ENCODE measurements around the gene BSN.
"Not testable (repeated sequence)": the region's sequence is repeated elsewhere in the genome, so short reads cannot be mapped to it uniquely, and the experiment has no call there.

BSN gene

DNA sequence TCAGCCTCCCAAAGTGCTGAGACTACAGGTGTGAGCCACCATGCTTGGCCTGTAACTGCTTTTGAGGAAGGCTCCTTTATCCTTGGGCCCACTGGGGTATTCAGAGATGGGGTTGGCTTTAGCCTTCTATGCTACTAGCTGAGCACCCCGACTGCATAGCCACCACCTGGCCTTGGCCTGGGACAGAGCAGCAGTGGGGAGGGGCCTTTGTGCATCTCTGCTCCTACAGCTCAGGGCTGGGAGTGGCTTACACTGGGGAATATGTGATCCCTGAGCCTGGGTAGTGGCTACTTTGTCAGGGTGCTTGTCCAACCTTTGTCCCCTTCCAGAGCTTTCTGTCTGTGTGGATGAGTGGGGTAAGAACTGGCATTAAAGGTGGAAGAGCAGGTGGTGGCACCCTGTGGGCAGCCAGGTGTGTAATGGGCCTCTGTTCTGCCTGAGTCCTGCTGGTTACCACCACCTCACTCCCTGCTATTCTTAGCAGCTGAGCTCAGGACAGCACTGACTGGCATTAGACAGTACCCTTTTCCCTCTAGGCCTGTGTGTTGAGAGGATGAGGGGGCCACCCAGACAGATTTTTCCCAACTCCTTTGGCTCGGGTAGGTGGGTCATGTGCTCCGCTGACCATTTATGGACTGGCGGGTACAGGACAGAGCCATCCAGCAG is 141.2 kb downstream of the BSN start:
- DNase-seq (ENCODE audit: low spot score) = not testable (repeated sequence)

DNA sequence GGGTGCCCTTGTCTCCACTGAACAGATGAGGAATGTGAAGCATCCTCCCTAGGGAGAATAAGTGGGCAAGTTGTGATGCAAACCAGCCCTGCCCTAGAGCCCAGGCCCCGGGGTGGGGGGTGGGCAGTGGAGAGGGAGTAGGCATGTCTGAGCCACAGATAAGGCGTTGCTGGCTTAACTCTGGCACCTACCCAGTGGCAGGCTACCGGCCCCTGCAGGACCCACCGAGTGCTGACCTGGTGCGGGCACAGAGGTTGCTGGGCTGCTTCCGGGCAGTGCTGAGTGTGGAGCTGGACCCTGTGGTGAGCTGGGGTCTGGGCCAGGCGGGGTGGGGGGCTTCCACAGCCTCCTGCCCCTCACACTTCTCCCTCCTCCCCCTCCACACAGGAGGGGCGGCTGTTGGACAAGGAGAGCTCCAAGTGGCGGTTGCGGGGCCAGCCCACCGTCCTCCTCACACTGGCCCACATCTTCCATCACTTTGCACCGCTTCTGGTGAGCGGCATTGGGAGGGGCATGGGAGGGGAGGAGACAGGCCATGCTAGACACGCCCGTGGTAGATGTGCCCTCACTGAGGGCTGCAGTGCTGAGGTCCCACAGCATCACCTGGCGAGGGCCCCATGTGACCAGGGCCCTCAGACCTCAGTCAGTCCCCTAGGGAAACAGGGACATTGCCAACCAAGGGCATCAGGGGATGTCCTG is 145.2 kb downstream of the BSN start:
- DNase-seq (ENCODE audit: low spot score) = no peak

DNA sequence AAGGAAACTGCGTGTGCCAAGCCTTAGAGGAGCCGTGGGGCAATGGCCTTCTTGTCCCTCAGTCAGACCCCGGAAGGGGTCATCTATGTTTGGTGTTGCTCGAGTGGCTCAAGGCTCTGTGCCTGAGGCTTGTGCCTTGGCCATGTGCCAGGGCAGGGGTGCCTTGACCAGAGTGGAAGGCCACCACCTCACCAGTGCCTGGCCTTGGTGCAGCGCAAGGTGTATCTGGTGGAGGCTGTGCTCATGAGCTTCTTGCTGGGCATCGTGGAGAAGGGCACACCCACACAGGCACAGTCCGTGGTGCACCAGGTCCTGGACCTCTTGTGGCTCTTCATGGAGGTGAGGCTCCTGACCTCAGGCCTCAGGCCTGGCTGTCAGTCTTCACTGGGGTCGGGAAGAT is 145.7 kb downstream of the BSN start:
- DNase-seq (ENCODE audit: low spot score) = no peak

DNA sequence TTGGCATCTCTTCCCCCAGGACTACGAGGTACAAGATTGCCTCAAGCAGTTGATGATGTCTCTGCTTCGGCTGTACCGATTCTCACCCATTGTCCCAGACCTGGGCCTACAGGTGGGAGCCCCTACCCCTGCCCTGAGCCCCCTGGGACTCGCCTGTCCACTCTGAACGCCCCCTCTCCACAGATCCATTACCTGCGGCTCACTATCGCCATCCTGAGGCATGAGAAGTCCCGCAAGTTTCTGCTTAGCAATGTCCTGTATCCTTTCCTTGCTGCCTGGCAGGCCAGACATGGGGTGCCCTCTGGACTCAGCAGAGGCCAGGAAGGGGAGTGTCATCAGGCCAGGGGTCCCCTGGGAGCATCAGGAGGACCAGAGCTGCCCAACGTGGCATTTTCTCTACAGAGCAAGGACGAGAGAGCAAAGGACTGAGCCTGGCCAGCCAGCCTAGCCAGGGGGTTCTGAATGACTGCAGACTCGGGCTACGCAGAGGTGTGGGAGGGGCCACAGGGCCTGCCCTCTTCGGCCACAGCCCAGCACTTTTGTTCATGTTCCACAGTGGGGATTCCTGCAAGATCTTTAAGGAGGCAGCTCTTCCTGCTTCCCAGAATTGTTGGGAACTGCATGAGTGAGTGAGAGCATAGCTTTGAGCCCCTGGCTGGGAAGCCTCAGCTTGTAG is 146.3 kb downstream of the BSN start:
- DNase-seq (ENCODE audit: low spot score) = no peak

DNA sequence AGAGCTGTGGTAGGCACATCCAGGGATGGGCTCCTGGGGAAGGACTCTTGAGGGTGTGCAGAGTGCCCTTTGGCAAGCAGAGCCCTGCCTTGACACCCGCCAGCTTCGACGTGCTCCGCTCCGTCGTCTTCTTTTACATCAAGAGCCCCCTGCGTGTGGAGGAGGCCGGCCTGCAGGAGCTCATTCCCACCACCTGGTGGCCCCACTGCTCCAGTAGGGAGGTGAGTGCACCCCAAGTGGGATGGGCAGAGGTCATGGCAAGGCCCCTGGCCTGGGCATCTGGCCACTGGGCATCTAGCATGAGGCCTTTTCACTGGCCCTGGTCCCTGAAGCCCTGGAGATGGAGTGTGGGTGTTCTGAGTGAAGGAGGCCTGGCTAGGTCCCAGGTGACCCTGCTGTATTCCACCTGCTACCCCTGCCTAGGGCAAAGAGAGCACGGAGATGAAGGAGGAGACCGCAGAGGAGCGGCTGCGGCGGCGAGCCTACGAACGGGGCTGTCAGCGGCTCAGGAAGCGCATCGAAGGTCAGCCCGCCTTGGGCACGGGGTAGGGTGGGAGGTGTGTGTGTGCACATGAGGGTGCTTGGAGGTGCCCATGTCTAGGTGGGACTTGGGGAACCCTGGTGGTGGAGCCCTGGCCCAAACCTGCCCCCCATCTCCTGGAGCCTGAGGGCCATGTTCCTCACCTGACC is 147.3 kb downstream of the BSN start:
- no peak for DNase-seq (ENCODE audit: low spot score)

DNA sequence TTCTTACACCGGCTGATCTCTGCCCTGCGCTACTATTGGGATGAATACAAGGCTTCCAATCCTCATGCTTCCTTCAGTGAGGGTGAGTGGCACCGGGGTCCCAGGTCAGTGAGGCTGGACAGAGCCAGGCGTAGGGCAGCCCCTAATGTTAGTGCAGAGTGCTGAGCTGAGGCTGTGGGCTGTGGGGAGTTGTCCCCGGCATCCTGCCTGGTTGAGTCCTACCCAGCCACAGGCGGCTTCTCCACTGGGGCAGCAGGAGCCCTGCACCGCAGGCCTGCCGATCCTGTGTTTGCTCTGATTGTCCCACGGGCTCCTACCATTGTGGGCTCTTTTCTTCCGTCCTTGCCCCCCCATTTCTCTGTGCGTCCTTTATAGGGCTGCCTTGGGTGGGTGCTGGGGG is 148.4 kb downstream of the BSN start:
- DNase-seq (ENCODE audit: low spot score) = no peak

DNA sequence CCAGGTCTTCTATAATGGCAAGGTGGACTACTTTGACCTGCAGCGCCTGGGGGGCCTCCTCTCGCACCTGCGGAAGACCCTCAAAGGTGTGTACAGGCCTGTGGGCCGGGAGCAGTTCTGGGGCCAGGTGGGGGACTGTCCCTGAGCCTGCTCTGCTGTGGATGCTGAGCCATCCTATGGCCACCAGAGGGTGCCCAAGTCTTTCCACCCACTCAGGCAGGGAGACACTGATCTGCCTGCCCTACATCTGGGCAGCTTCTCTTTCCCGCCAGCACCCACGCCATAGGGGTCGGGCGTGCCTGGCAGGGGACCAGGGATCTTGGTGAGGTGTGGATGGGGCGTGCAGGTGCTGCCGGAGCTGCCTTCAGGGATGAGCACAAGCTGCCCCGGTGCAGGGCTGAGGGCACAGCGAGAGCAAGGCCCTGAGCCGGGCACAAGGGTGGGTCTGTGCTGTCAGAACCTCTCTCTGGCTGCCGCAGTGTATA is 149.2 kb downstream of the BSN start:
- DNase-seq (ENCODE audit: low spot score) = peak; percentile 53

DNA sequence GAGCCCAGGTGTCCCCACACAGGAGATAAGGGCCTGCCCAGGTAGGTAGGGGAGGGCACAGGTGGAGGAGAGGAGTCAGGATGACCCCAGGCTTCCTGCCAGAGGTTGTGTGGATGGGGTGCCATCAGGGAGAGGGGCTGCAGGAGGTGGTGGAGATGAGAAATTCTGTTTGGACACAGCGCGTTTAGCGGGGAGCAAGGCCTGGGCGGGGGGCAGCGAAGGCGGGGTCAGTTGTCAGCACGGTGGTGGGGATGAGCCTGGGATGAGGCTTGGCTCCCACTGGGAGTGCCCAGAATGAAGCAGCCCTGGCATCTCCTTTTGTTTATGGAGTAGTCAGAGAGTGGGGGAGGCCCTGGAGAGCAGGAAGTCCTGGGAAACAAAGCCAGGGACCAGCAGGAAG is 149.7 kb downstream of the BSN start:
- DNase-seq (ENCODE audit: low spot score) = no peak

DNA sequence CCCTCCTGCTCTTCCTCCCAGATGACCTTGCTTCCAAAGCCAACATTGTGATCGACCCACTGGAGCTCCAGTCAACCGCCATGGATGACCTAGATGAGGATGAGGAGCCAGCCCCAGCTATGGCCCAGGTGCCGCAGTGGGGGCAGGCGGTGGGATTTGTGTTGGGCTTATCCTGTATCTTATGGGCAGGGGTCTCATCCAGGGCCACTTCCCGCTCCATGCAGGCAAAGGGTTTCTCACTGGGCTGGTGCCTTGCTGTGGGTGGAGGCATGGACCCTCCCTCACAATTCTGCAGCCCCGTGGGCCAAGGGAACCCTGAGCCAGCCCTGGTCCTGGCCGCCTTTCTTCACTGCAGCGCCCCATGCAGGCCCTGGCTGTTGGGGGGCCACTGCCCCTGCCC is 150.4 kb downstream of the BSN start:
- DNase-seq (ENCODE audit: low spot score) = no peak

DNA sequence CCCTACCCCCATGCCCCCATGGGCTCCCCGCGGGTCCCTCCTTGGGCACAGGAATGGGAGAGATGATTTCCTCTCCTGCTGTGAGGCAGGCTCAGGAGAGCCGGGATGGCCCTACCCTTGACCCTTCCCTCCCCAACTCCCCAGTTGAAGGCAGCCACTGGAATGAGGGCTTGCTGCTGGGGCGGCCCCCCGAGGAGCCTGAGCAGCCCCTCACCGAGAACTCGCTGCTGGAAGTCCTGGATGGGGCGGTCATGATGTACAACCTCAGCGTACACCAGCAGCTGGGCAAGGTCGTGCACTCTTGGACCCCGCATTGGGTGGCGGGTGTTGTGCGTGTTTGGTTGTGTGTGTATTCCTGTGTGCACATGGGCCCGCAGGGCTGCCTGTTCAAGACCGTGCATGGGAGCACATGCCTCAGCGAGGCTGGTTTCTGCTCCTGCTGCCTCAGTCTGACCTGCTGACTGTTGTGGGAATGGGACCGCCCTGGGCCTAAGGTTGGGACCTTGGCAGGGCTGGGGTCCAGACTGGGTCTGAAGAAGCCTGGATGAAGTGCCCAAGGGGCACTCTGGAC is 151.2 kb downstream of the BSN start:
- no peak for DNase-seq (ENCODE audit: low spot score)

DNA sequence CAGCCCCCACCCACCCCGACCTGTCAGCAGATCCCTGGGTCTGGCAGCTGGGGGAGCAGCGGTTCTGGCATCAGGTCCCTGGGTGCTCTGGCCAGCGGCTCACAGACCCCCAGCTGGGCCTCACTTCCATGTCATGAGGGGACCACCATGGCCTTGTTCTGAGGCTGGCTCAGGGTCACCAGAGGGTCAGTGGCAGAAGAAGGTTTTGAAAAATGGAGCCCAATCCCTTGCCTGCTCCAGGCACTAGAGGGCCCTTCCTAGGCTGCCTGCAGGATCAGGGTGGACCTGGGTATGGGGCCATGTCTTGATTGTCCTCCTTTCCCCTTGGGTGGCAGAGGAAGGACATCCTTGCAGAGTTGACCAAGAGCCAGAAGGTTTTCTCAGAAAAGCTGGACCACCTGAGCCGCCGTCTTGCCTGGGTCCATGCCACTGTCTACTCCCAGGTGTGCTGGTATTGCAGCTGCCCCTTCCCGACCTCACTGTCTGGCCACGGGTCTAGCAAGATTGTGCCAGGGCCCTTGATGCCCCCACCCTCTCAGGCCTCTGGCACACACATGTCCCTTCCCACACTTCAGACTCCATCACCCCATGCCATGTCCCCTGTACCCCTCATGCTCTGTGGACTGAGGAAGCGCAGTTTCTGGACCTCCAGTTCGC is 152.3 kb downstream of the BSN start:
- DNase-seq (ENCODE audit: low spot score) = no peak

DNA sequence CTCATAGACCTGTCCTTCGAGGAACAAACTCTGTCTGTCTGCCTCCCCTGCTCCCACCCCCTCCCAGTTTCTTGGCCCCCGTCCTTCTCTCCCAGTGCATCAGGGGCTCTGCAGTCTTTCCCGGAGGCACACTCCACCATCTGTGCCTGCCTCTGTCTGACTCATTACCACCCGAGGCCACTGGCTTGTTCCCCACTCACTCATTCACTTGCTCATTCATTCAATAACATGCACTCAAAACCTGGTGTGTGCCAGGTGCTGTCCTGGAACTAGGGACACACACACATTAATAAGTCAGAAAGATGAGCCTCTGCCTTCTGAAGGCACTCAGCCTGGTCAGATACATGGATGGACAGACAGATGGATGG is 152.8 kb downstream of the BSN start:
- DNase-seq (ENCODE audit: low spot score) = no peak

DNA sequence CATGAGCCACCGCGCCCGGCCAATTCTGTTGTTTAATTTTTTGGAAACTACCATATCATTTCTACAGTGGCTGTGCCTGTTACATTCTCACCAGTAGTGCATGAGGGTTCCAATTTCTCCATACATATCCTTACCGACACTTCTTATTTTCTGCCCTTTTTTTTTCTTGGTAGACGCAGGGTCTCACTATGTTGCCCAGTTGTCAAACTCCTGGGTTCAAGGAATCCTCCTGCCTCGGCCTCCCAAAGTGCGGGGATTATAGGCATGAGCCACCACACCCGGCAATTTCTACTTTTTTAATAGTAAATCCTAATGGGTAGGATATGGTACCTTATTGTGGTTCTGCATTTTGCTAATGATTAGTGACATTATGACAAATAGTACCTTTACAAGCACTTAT is 155.6 kb downstream of the BSN start:
- DNase-seq (ENCODE audit: low spot score) = no peak

DNA sequence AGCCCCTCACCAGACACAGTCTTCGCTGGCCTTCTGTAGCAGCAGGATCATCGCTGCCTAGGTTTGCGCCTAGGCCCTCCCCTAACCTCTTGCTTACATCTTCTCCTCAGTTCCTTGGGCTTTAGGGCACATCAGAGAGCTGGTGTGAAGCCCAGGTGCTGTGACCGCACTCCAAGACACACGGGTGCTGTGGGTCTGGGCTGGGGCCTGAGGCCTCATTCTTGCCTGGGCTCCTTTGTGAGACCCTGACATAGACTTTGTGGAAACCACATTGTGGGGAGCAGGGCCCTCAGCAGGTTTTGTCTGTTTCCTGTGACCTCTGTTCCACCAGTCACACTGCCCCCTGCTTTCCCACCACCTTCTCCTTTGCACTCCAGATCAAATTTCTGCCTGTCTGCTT is 157.2 kb downstream of the BSN start:
- DNase-seq (ENCODE audit: low spot score) = no peak

DNA sequence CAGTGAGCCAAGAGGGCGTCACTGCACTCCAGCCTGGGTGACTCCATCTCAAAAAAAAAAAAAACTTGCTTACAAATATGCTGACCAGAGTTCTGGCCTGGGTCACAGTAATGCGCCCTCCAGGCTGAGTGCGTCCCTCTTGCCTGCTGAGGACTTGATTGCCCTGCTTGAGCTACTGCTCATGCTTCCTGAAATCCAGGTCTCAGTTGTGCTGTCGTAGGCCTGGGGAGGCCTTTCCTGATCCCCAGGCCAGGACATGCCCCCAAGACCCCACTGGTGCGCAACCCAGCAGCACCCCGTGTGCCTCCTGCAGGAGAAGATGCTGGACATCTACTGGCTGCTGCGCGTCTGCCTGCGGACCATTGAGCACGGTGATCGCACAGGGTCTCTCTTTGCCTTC is 157.9 kb downstream of the BSN start:
- DNase-seq (ENCODE audit: low spot score) = no peak

DNA sequence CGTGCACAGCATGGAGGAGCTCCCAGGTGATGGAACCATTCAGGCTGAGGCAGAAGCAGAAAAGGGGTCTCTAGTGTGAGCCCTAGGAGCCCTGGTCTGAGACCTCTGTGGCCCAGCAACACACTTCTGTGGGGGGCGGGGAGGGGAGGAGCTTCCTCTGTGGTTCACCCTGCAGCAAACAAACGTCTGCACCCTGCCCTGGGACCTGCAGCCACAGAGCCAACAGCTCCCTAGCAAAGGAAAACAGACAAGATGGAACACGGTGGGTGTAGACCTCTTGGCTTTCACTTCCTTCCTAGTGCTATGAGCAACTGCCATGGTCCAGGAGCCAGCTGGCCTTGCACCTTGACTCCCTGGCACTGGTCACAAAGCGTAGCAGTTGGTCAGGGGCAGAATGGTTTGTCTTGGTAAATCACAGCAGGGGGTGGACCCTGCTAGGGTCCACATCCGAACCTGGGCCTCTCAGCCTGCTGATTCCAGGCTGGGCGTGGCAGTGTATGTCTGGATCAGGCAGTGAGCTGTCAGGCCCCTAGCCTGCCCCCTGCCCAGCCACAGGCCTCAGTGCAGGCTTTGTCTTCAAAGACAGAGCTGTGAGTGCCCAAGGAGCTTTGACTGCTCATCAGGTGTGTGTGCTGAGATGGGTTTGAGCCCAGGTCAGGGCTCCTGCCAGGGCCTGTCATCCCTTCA is 158.5 kb downstream of the BSN start:
- no peak for DNase-seq (ENCODE audit: low spot score)

DNA sequence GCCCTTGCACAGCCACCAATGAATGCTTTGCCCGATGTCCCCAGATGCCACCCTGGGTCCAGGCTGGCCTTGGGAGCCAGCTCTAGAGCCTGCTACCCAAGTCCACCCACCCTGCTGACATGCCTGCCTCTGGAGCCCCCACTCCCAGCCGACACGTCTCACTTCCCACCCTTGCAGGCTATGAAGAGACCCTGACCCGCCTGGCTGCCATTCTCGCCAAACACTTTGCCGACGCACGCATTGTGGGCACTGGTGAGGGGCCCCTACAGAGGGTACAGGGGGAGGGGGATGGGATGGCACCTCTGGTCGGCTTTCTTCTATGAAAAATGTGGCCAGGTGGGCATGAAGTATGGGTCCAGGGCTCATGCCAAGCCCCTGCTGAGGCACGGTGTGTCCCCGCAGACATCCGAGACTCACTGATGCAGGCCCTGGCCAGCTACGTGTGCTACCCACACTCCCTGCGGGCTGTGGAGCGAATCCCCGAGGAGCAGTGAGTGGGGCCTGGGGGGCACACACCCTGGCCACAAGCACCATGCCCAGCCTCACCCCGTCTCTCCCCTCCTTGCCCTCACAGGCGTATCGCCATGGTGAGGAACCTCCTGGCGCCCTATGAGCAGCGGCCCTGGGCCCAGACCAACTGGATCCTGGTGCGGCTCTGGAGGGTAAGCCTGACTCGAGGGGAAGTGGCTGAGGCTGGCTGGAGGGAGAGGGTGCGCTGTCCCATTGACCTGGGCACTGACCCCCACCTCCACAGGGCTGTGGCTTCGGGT is 159.2 kb downstream of the BSN start:
- no peak for DNase-seq (ENCODE audit: low spot score)

DNA sequence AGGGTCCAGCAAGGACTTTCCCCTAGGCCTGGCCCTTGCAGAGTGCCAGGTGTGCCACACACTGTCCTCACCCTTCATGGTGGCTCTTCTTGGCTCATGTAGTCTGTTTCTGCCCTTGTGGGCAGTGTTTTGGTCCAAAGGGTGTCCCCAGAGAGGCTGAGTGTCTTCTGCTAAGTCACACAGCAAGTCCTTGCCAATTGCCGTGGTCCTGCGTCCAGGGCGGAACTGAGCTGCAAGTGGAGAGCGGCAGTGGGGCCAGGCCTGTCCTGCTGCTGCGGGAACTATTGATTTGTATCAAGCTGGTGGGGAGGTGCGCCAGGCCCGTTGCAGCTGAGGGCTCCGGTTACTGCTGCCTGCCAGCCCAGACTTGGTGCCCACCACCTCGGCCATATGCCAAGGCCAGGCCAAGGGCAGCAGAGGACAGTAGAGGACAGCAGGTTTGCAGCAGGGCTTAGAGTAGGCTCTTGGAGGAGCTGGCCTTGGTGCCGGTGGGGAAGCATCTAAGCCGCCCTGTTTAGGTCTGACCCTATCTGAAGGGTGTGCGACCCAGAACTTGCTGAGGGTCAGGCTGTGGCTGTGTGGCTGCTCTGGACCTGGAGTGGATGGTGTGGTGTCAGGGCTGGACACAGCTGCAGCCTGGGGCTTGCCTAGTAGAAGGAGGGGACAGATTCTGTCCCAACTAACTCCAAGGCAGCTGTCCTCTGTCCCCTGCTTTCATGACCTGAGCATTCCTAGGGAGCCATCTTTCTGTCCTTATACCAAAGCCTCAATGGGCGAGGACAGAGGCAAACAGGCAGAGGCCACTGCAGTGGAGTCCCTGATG is 160.7 kb downstream of the BSN start:
- DNase-seq (ENCODE audit: low spot score) = no peak

DNA sequence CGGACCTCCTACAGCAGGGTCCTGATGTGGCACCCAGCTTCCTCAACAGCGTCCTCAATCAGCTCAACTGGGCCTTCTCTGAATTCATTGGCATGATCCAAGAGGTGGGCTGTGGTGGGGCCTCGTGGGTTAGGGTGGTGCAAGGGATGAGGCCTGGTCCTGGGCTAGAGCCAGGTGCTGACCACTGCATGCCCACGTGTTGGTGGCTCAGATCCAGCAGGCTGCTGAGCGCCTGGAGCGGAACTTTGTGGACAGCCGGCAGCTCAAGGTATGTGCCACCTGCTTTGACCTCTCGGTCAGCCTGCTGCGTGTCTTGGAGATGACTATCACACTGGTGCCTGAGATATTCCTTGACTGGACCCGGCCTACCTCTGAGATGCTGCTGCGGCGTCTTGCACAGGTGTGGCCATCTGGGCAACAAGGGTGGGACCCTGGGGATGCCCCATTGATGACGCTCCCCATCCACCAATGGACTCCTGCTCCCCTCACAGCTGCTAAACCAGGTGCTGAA is 161.4 kb downstream of the BSN start:
- DNase-seq (ENCODE audit: low spot score) = no peak
